Muscle of leg (tissue), 11 donors: Measurements from ENCODE around the gene SLC7A10. TPM values are rescaled to one million over a fixed set of nuclear protein-coding genes. Genes with fewer than 3 reads are reported as not detected.
A peak's percentile ranks its signal among the peaks of the same experiment; 100 is the strongest.

ENCODE experiments used
- DNase-seq: peaks from one replicate; pipeline ENCODE4 v3.0.0; 2013
- H3K27ac ChIP-seq: one replicate; pipeline ENCODE4 v1.5.1; 2013; ENCODE audit warnings: mild to moderate bottlenecking, low read length, control low read depth
- H3K27me3 ChIP-seq: one replicate; pipeline ENCODE4 v1.6.1; 2013; ENCODE audit warnings: low read length; ENCODE audit not compliant: control insufficient read depth, insufficient read depth
- H3K36me3 ChIP-seq: one replicate; pipeline ENCODE4 v1.6.1; 2013; ENCODE audit warnings: low read length; ENCODE audit not compliant: control insufficient read depth, insufficient read depth
- H3K4me1 ChIP-seq: one replicate; pipeline ENCODE4 v1.6.1; 2013; ENCODE audit warnings: low read length; ENCODE audit not compliant: control insufficient read depth, insufficient read depth
- H3K4me3 ChIP-seq: one replicate; pipeline ENCODE4 v1.5.1; 2013; ENCODE audit warnings: low read length, control low read depth
- H3K9me3 ChIP-seq: replicated peaks from 2 replicates; pipeline ENCODE4 v1.6.1; 2013; ENCODE audit warnings: low read depth, low read length; ENCODE audit not compliant: control insufficient read depth
- WGBS: methylation state at CpG from one replicate; pipeline ENCODE4 v1.1.5; 2013; ENCODE audit warnings: missing lambda C conversion rate; ENCODE audit not compliant: insufficient coverage; 5-methylcytosine and 5-hydroxymethylcytosine counted together
- polyA plus RNA-seq, 8 donors: library from polyadenylated mRNA; unstranded; fragments of 120-200 nt; gene quantifications; one replicate each; pipeline versions ENCODE4 v1.2.1 to v1.2.3, GENCODE V29; 2013; ENCODE audit warnings: inconsistent platforms in 1 of 8, low replicate concordance in 1 of 8; ENCODE audit not compliant: insufficient read length in 8 of 8, insufficient read depth in 1 of 8
- total RNA-seq: library from RNA; stranded (reverse); fragments of 120-200 nt; gene quantifications from one replicate; pipeline ENCODE4 v1.2.4, GENCODE V29; 2013

The SLC7A10 gene
- total and polyA plus RNA-seq, 9 donors = 4.7 to 12.2 (median 9.8) TPM

GRCh38 chr19:33247441-33247819 is 21.8 kb upstream of the SLC7A10 start:
- H3K36me3 ChIP-seq = no peaks in the 10 kb centered on the region
- peaks cover 7% of the 10 kb centered on the region for H3K9me3 ChIP-seq
- DNase-seq = no peak
- H3K27ac ChIP-seq = no peak overlapping the region
- H3K4me3 ChIP-seq = no peak overlapping the region
- H3K27me3 ChIP-seq = peaks cover 3% of the 10 kb centered on the region
- H3K4me1 ChIP-seq = peaks cover 27% of the 10 kb centered on the region
- no CpG with 5 or more reads among the region's 1 CpG for WGBS

- DNase-seq = peak; percentile 52
- 54% methylated on average over 6 of the region's 7 CpGs for WGBS
- Histone ChIP-seq H3K27me3 (peaks cover 3% of the 10 kb centered on the region), H3K36me3 (no peaks in the 10 kb centered on the region), H3K27ac (no peak overlapping the region), H3K4me1 (peaks cover 27% of the 10 kb centered on the region), H3K4me3 (no peak overlapping the region), H3K9me3 (peaks cover 7% of the 10 kb centered on the region)
These were observed 21.2 kb upstream of the SLC7A10 start for GRCh38 chr19:33246709-33247440.

- WGBS = 40% methylated on average over 3 of the region's 7 CpGs
- peaks cover 32% of the 10 kb centered on the region for H3K4me1 ChIP-seq
- DNase-seq = peak; percentile 91
- peaks cover 7% of the 10 kb centered on the region for H3K9me3 ChIP-seq
- H3K36me3 ChIP-seq = no peaks in the 10 kb centered on the region
- no peak overlapping the region for H3K4me3 ChIP-seq
- no peak overlapping the region for H3K27ac ChIP-seq
- H3K27me3 ChIP-seq = peaks cover 3% of the 10 kb centered on the region
These were observed 20.5 kb upstream of the SLC7A10 start for GRCh38 chr19:33245948-33246708.

DNA sequence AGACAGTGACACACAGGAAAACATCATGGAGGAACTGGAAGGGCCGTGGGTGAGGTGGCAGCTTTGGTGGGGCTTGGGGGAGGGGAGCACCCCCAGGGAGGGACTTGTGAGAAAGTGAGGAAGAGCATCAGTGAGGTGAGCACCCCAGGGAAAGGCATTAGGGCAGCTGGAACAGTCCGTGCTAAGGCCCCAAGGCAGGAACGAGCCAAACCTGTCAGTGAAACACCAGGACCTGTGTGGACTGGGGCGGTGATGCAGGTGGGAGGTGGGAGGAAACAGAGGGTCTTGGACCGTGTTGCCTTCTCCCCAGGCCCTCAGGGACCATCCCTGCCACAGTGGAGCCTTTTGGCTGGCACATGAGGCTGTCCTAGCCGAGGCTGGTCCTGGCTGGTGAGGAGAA is 17.3 kb upstream of the SLC7A10 start:
- H3K9me3 ChIP-seq = peaks cover 7% of the 10 kb centered on the region
- WGBS = 71% methylated on average over 4 of the region's 6 CpGs
- no peaks in the 10 kb centered on the region for H3K36me3 ChIP-seq
- H3K27ac ChIP-seq = no peak overlapping the region
- H3K27me3 ChIP-seq = peaks cover 8% of the 10 kb centered on the region
- no peak overlapping the region for H3K4me3 ChIP-seq
- DNase-seq = no peak
- peaks cover 25% of the 10 kb centered on the region for H3K4me1 ChIP-seq

DNA sequence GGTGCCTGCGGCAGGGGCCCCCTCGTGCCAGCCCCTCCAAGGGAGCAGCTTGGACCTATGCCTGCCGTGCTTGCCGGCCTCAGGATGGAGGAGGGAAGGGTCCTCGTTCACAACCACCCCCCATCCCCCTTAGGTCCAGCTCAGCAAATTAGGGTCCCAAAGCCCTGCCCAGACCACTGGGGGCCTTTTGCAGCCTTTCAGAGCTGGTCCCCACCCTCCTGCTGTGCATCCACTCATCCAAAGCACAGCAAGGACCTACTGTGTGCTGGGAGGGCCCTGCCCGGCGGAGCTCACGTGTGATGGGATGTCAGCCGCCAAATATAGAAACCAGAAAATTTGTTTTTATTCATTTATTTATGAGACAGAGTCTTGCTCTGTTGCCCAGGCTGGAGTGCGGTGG is 16.5 kb upstream of the SLC7A10 start:
- Histone ChIP-seq H3K9me3 (peaks cover 7% of the 10 kb centered on the region), H3K27ac (no peak overlapping the region), H3K27me3 (peaks cover 8% of the 10 kb centered on the region), H3K36me3 (no peaks in the 10 kb centered on the region), H3K4me3 (no peak overlapping the region), H3K4me1 (peaks cover 17% of the 10 kb centered on the region)
- WGBS = no CpG with 5 or more reads among the region's 10 CpGs
- no peak for DNase-seq

DNA sequence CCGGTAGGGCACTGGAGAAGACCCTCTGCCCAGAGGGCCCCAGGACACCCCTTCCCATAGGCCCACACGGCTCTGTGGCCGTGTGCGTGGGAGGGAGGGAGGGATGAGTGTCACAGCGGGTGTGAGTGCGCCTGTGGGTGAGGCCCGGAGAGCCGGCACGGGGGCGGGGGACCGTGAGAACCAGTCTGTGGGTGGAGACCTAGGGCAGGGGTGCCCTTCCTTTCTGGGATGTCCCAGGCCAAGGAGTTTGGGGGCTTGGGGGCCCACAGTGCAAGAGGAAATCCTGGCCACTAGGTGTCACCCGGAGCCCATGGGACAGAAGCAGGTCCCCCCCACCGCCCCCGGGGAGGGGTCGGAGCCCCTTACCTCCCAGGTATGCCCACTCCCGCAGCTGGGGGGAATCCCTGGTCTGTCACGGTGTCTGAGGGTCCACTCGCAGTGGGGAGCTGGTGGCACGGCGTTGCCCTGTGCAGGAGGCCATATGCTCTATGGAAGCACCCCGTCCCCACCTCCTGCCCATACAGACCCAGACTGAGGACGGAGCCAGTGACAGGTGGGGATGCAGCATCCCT is 16.0 kb upstream of the SLC7A10 start:
- 14% methylated on average over 19 of the region's 22 CpGs for WGBS
- peak; percentile 33 for DNase-seq
- H3K4me1 ChIP-seq = peaks cover 12% of the 10 kb centered on the region

DNA sequence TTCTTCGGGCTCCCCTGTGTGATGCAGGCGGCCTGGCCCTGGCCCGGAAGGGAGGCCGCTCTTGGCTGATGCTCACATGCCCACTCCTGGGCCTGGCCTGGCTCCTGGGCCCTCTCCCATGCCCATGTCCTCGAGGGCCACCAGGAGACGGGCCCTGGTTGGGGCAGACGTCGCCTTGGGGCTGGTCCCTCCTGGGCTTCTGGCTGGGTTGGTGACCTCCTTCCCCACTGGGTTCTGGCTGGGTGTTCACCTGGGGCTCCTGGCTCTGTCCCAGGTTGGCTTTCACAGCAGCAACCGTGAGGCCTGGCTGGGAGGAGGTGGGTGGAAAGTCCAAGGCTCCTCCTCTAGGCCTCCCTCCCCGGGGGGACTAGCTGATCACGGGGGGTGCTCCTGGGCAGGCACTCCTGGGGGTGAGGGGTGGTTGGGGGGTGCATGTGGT is 15.5 kb upstream of the SLC7A10 start:
- H3K4me3 ChIP-seq = no peak overlapping the region
- H3K36me3 ChIP-seq = no peaks in the 10 kb centered on the region
- no peak overlapping the region for H3K27ac ChIP-seq
- H3K4me1 ChIP-seq = peaks cover 8% of the 10 kb centered on the region
- WGBS = 75% methylated on average over 9 of the region's 11 CpGs
- peaks cover 7% of the 10 kb centered on the region for H3K9me3 ChIP-seq
- peaks cover 8% of the 10 kb centered on the region for H3K27me3 ChIP-seq
- DNase-seq = no peak

More for the DNA sequence above, 16.0 kb upstream of the SLC7A10 start:
- H3K4me3 ChIP-seq = no peak overlapping the region
- H3K27ac ChIP-seq = no peak overlapping the region
- H3K9me3 ChIP-seq = peaks cover 7% of the 10 kb centered on the region
- H3K36me3 ChIP-seq = no peaks in the 10 kb centered on the region
- H3K27me3 ChIP-seq = peaks cover 8% of the 10 kb centered on the region

- WGBS = 77% methylated on average over 7 of the region's 8 CpGs
- Histone ChIP-seq H3K27me3 (peaks cover 8% of the 10 kb centered on the region), H3K27ac (no peak overlapping the region), H3K4me1 (peaks cover 5% of the 10 kb centered on the region), H3K36me3 (no peaks in the 10 kb centered on the region), H3K9me3 (peaks cover 2% of the 10 kb centered on the region), H3K4me3 (no peak overlapping the region)
- no peak for DNase-seq
These were observed 14.6 kb upstream of the SLC7A10 start for GRCh38 chr19:33240181-33240771.

GRCh38 chr19:33239223-33239975 is 13.7 kb upstream of the SLC7A10 start:
- no peak for DNase-seq
- Histone ChIP-seq H3K27me3 (peaks cover 11% of the 10 kb centered on the region), H3K36me3 (no peaks in the 10 kb centered on the region), H3K4me3 (no peak overlapping the region), H3K9me3 (no peaks in the 10 kb centered on the region), H3K27ac (no peak overlapping the region), H3K4me1 (peaks cover 5% of the 10 kb centered on the region)
- 65% methylated on average over 7 of the region's 10 CpGs for WGBS
